Measurements from ENCODE around the gene OR4M1.
A peak's percentile ranks its signal among the peaks of the same experiment; 100 is the strongest.
"Not testable (repeated sequence)": the region's sequence is repeated elsewhere in the genome, so short reads cannot be mapped to it uniquely, and the experiment has no call there.

Gene OR4M1

DNA sequence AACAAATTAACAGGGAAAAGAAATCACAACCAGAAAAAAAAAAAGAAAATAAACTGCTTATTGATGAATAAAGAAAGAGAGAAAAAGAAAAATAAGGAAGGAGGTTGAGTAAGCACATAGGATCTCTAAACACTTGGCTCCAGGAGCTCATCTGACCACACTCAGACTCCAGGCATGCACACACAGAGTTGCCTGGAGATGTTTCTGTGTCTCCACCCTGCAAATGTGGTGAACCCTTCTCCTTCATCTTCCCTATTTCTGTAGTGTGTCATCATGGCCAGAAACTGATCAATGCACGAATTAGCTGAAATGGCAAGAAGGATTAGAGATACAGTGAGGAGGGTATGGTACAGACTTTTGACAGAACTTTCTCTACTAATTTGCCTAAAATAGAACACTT lies 50.5 kb downstream of the OR4M1 start:
- Histone ChIP-seq H3K36me3 (ENCODE audit: insufficient read depth, low read length) (no peaks in the 10 kb centered on the region), H3K4me3 (ENCODE audit: low read depth, low read length, poor library complexity, severe bottlenecking) (no peak overlapping the region), H3K4me1 (ENCODE audit: insufficient read depth, low read length, severe bottlenecking) (no peaks in the 10 kb centered on the region), H3K4me2 (ENCODE audit: low read length) (no peak overlapping the region), H3K9me3 (ENCODE audit: low read length) (no peaks in the 10 kb centered on the region), H3F3A (ENCODE audit: insufficient read depth, low read length) (no peaks in the 10 kb centered on the region), H3K79me2 (ENCODE audit: insufficient read depth, low read length) (no peaks in the 10 kb centered on the region), H4K20me1 (ENCODE audit: insufficient read depth, low read length) (no peaks in the 10 kb centered on the region), H3K27ac (ENCODE audit: low read depth, low read length, poor library complexity, severe bottlenecking) (no peak overlapping the region), H3K9me2 (ENCODE audit: low read depth, low read length) (no peaks in the 10 kb centered on the region), H3K27me3 (ENCODE audit: insufficient read depth, low read length) (no peaks in the 10 kb centered on the region), H2AFZ (ENCODE audit: low read length) (no peak overlapping the region), H3K9ac (ENCODE audit: low read length) (no peak overlapping the region)
- TF ChIP-seq, protein P1, sequence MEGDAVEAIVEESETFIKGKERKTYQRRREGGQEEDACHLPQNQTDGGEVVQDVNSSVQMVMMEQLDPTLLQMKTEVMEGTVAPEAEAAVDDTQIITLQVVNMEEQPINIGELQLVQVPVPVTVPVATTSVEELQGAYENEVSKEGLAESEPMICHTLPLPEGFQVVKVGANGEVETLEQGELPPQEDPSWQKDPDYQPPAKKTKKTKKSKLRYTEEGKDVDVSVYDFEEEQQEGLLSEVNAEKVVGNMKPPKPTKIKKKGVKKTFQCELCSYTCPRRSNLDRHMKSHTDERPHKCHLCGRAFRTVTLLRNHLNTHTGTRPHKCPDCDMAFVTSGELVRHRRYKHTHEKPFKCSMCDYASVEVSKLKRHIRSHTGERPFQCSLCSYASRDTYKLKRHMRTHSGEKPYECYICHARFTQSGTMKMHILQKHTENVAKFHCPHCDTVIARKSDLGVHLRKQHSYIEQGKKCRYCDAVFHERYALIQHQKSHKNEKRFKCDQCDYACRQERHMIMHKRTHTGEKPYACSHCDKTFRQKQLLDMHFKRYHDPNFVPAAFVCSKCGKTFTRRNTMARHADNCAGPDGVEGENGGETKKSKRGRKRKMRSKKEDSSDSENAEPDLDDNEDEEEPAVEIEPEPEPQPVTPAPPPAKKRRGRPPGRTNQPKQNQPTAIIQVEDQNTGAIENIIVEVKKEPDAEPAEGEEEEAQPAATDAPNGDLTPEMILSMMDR (IDR thresholded peaks at IDR 0.05; ENCODE audit: low read length), result no peak
- no peak for TF ChIP-seq EZH2 (IDR thresholded peaks at IDR 0.05; ENCODE audit: borderline replicate concordance, low read length)

DNA sequence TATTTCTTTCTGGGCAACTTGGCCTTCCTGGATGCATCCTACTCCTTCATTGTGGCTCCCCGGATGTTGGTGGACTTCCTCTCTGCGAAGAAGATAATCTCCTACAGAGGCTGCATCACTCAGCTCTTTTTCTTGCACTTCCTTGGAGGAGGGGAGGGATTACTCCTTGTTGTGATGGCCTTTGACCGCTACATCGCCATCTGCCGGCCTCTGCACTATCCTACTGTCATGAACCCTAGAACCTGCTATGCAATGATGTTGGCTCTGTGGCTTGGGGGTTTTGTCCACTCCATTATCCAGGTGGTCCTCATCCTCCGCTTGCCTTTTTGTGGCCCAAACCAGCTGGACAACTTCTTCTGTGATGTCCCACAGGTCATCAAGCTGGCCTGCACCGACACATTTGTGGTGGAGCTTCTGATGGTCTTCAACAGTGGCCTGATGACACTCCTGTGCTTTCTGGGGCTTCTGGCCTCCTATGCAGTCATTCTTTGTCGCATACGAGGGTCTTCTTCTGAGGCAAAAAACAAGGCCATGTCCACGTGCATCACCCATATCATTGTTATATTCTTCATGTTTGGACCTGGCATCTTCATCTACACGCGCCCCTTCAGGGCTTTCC lies 54.4 kb downstream of the OR4M1 start:
- H3K4me3 ChIP-seq (ENCODE audit: low read depth, low read length, poor library complexity, severe bottlenecking); H3K79me2 ChIP-seq (ENCODE audit: insufficient read depth, low read length); H3K27me3 ChIP-seq (ENCODE audit: insufficient read depth, low read length); H3K36me3 ChIP-seq (ENCODE audit: insufficient read depth, low read length); H3K9me2 ChIP-seq (ENCODE audit: low read depth, low read length); H3K4me1 ChIP-seq (ENCODE audit: insufficient read depth, low read length, severe bottlenecking); H3K9me3 ChIP-seq (ENCODE audit: low read length); H4K20me1 ChIP-seq (ENCODE audit: insufficient read depth, low read length); H3K27ac ChIP-seq (ENCODE audit: low read depth, low read length, poor library complexity, severe bottlenecking); H3F3A ChIP-seq (ENCODE audit: insufficient read depth, low read length); H3K4me2 ChIP-seq (ENCODE audit: low read length); H2AFZ ChIP-seq (ENCODE audit: low read length); H3K9ac ChIP-seq (ENCODE audit: low read length): not testable (repeated sequence)
- TF ChIP-seq, protein P1 (IDR thresholded peaks at IDR 0.05; ENCODE audit: low read length), result peak; percentile 24; the same call in 1 of the 2 replicates

GRCh38 chr14:19828314-19828713 lies 55.0 kb downstream of the OR4M1 start:
- H3K9me2 ChIP-seq (ENCODE audit: low read depth, low read length), result no peaks in the 10 kb centered on the region
- H3K79me2 ChIP-seq (ENCODE audit: insufficient read depth, low read length), result no peaks in the 10 kb centered on the region
- no peaks in the 10 kb centered on the region for H3F3A ChIP-seq (ENCODE audit: insufficient read depth, low read length)
- no peak overlapping the region for H3K4me2 ChIP-seq (ENCODE audit: low read length)
- no peaks in the 10 kb centered on the region for H3K9me3 ChIP-seq (ENCODE audit: low read length)
- H3K27me3 ChIP-seq (ENCODE audit: insufficient read depth, low read length), result no peaks in the 10 kb centered on the region
- no peak overlapping the region for H3K9ac ChIP-seq (ENCODE audit: low read length)
- no peak overlapping the region for H2AFZ ChIP-seq (ENCODE audit: low read length)
- no peaks in the 10 kb centered on the region for H4K20me1 ChIP-seq (ENCODE audit: insufficient read depth, low read length)
- TF ChIP-seq, protein P1 (IDR thresholded peaks at IDR 0.05; ENCODE audit: low read length), result no peak
- TF ChIP-seq EZH2 (IDR thresholded peaks at IDR 0.05; ENCODE audit: borderline replicate concordance, low read length), result no peak
- H3K36me3 ChIP-seq (ENCODE audit: insufficient read depth, low read length), result no peaks in the 10 kb centered on the region
- no peak overlapping the region for H3K4me3 ChIP-seq (ENCODE audit: low read depth, low read length, poor library complexity, severe bottlenecking)
- H3K4me1 ChIP-seq (ENCODE audit: insufficient read depth, low read length, severe bottlenecking), result no peaks in the 10 kb centered on the region
- H3K27ac ChIP-seq (ENCODE audit: low read depth, low read length, poor library complexity, severe bottlenecking), result no peak overlapping the region
